ENCODE data around the gene NRXN3.
"Not testable (repeated sequence)": the region's sequence is repeated elsewhere in the genome, so short reads cannot be mapped to it uniquely, and the experiment has no call there.

NRXN3 gene

DNA sequence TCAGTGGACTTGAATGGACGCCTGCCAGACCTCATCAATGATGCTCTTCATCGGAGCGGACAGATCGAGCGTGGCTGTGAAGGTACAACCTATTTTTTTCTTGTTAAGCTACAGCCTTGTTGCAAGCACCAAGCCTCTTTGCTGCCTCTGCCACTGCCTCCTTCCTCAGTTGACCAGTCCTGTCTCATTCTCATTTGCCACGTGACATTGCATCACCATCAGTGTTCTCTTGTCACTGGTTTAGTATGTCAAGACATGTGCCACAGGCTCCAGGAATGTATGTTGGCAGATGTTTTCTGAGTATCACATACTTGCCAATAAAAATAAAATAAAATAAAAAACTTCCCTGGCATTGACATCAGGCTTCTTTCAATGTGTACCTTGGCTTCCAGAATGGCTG is 798.1 kb downstream of the NRXN3 start:
- DNase-seq = no peak

DNA sequence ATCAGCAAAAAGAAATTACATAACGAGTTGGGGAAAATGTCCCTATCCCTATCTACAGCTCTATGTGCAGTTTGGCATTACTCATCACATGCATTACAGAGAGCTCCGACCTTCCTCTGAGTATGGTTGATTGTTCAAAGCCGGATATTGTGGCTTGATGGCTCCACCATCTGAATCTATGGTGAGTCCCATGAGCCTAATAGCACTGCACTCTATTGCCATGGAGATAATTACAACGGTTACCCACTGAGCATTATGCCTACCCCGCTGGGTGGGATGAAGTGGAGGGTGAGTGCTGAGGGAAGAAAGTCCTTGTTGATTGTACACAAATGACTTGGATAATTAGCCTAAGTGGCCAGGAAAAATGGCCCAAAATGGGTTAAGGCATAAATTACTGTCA is 800.5 kb downstream of the NRXN3 start:
- DNase-seq = peak; percentile 92

DNA sequence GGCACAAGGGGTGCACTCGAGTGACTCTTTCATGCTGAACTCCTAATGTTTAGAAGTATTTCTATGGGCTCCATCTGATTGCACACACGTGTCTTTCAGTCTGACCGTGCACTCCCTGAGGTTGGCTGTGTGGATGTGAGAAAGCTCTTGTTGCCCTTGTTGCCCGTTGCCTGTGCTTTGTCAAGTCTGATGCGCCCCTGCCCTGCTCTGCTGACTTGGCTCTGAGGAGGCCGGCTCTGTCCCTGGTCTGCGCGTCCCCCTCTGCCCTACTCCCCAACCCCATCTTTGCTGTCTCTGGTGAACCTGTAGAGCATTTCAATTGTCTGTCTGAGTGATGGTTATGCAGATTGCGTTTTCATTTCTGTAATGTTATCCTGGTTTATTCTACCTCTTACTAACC is 802.3 kb downstream of the NRXN3 start:
- no peak for DNase-seq

DNA sequence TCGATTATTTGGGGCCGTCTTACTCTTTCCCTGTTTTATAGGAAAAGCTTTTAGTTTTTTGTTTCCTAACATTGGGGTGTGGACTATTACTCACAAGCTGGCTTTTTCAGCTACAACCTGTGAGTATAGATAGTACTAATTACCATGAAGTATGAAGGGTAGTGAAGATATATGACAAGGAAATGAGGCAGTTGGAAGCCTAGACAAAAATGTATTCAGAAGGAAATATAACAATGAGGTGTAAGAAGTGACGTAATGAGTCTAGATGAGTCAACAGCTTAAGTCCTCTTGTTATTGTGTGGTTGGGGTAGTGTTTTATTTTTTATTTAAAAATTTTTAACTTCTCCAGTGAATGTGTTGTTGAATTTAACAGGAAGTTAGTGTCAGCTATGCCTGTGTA is 804.5 kb downstream of the NRXN3 start:
- DNase-seq = no peak

DNA sequence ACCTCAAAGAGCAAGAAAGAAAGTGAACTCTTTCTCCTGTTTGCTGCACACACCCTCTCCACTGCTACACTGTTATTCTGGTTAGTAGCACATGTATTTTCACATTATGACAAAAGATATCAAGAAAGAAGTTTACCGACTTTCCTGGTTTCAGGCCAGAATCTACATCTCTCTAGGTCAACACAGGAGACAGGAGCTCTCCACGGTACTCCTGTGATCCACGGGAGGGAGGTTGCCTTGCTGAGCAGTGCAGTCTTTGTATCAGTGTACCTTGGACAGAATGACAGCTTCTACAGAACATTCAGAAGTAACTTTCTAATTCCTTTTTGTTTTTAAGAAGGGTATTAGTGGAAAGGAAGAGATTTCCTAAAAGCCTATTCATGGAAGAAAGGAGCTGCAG is 805.6 kb downstream of the NRXN3 start:
- no peak for DNase-seq

DNA sequence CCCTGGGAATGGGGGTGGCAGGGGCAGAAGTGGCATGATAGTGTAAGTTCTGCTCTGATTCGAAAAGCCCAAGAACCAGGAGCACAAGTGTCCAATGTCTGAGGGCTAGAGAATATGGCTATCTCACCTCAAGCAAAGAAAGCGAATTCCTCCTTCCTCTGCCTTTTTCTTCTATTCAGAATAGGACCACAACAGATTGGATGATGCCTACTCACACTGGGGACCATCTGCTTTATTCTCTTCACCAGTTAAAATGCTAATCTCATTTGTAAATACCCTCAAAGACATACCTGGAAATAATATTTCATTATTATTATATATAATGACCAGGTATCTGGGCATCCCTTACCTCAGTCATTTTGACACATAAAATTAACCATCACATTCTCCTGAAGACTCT is 808.7 kb downstream of the NRXN3 start:
- DNase-seq = no peak

DNA sequence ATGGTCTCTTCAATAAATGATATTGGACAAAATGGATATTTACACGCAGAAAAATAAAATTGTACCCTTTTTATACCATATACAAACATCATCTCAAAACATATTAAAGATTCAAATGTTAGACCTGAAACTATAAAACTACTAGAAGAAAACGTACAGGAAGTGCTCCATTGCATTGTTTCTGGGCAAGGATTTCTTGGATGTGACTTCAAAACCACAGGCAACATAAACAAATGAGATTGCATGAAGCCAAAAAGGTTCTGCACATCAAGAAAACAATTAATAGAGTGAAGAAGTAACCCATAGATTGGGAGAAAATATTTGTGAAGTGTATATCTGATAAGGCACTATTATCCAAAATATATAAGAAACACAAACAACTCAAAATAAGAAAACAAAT is 812.4 kb downstream of the NRXN3 start:
- no peak for DNase-seq

DNA sequence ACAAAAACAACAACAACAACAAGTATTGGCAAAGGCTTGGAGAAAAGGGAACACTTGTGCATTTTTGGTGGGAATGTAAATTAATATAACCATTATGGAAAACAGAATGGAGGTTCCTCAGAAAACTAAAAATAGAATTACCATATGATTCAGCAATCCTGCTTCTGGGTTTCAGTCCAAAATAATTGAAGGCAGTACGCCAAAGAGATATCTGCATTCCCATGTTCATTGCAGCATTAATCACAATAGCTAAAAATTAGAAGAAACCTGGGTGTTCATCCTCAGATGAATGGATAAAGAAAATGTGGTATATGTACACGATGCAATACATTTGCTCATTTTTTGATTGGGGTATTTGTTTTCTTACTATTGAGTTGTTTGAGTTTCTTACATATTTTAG is 813.0 kb downstream of the NRXN3 start:
- no peak for DNase-seq

DNA sequence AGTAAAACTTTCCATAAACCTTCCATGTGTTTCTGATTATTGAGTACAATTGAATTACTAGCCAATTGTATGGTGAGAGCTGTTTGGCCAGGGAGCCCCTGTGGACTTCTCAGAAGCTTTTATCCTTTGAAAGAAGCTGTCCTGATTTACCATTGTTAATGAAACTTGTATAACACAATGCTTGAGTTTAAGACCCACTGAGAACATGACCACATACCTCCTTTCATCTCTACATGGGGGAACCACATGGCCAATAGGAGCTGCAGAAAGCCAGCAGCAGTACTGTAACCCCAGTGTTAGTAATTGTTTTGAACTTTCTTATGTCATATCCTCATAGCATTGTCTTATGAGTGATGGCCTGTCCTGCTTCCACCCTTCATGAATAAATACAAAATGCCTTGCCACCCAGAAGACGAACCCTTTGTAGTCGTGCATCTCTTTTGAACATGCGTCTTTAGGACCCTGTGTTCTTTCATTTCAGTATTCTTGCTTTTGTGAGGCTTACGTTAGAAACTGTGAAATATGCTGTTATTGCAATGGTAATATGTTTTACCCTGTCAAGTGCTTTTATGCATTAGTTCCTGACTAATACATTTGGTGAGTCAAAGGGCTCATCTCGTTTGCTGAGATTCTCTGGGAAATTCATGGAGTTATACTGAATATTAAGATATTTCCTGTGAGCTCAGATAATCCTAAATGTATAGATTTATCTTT is 815.7 kb downstream of the NRXN3 start:
- peak; percentile 3 for DNase-seq

DNA sequence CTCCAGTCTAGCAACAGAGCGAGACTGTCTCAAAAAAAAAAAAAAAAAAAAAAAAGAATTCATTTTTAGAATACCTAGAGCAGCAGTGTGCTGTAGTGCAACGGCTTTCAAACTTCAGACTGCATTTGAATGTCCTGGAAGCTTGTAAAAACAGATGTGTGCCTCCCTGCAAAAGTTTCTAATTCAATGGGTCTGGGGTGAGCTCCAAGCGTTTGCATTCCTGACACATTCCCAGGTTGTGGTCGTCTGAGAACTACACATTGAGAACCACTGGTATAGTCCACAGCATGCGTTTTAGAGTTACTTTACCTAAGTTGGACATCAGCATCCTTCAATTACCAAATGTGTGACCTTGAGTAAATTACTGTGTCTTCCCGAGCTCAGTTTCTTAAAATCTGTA is 816.8 kb downstream of the NRXN3 start:
- no peak for DNase-seq

DNA sequence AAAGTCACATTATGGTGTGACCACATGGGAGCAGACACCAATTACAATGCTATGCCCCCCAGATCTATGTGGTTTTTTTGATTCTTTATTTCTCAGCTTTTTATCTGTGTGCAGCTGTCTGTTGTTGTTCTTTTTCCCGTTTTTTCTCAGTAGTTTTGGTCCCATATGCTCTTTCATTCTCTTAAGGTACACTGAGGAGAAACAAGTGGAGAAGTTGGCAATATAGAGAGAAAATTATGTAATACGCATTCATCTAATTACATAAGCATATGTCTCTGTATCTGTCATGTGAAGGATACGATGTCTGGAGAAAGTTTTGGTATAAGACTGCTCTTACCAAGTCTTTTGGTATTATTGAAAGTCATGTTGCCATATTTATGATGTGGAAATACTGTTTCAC is 819.0 kb downstream of the NRXN3 start:
- no peak for DNase-seq

DNA sequence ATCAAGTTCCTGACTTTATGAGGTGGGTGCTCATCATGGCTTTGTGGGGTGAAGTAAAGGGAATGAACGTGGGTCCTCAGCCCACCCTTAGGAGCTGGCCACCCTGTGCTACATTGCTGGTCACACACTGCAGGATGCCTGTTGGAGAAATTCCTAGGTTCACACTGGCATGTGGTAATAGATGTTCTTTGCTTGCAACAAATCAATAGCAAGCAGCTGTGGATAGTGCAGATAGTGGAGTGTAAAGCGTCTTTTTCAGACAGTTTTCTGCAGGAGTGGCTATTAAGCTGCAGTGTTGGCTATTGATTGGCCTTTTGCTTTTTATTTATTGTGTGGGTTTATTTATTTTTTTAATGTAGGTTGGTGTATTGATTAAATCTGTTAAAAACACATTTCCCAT is 822.7 kb downstream of the NRXN3 start:
- DNase-seq = no peak

DNA sequence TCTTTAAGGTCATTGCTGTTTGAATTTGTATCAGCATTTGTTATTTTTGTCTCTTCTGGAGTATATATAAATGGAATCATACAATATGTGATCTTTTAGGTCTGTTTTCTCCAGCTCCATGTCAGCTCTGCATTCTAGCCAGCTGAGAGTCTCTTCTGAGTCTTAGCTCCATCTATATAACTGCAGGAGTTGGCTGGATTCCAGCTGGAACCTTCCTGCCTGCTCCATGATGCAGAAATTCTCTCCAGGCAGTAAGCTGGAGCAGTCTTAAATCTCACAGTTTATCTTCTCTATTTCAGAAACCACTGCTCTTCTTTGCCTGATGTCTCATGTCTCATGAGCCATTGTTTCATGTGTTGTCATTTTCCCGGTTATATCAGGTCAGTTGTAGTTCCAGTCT is 827.6 kb downstream of the NRXN3 start:
- DNase-seq = peak; percentile 62

DNA sequence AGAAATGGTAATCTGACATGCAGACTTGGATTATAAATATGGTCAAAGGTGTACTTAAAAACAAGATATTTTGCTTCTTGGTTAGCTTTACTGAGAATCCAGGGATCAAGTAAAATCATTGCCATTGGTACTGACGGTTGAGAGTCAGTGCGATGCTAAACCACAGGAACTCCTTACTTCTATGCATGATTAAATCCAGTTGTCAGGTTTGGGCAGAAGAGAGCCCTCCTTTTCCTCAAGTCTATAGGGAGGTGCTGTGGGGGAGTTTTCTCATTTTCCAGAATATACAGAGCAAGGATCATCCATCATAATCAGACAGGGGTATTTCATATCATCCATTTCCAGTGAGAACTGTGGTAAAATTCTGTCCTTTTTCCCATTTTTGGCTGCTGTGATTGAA is 839.1 kb downstream of the NRXN3 start:
- no peak for DNase-seq

DNA sequence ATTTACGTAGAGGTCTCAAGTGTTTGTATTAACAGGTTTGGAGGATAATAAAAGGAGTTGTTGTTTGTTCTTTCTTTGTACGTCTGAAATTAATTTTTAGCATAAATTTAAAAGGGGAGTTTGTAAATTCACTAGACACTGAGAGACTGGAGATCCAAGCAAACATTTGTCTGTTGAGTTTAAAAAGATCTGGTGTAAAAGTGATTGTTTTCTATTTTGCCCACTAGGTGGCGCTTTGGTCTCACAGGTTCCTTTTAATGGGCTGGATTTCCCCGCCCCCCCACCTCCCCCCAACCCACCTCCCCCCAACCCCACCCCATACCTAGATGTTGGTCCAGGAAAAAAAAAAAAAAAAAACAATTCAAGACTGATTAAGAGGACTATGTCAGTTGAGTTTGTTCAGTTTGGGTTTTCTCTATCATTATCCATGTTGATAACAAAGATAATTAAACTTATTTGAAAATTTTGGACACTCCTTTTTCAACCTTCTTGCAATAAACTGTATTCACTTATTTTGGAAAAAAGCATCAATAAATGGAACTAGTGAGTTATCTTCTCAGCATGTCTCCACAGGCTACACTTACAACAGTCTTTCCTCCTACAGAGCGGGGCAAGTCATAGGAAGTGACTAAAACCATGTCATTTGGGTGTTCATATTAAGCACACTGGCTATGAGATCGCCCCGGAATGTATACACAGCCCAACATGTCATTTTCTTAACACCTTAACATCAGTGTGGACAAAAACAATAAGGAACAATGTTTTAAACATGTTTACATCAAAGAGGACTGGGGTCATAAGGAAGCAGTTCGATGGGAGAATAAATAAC is 841.1 kb downstream of the NRXN3 start:
- peak; percentile 59 for DNase-seq

DNA sequence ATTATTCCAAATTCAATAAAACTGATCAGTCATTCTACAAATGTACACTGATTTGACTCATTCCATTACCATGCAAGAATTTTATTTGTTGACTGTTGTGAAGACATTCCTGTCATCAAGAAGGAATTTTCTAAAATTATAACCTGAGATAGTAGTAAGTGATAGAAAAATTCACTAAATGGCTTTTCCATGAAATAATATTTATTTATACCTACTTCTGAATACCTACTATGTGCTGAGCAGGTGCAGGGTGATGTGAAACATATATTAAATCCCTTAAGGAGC is 841.7 kb downstream of the NRXN3 start:
- DNase-seq = no peak

DNA sequence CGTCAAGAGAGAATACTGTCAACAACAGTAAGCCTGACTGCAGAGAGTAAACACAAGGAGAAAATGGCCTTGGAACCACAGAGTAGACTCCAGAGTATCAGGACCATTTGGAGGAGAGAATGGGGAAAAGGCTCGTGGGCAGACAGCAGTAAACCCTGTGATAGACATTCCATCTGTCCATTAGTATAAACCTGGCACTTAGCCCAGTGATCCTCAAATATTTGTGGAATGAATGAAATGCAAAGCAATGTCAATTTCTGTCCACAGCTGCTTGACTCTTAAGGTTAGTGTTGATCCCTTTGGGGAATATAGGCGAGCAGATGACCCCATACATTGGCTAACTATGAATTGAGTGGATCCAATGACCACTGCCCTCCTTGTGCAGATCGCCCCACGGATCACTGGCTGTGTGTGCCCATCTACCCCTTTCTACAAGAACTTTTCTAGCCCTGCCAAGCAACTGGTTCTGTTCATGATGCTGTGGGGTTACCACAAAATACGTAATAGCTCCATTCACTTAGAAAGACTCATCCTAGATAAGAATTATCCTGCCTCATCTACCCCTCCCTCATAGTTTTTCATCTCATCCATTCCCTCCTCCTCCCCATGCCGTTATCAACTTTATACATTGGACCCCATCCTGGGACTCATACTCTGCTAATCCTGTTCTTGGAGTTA is 846.8 kb downstream of the NRXN3 start:
- no peak for DNase-seq

DNA sequence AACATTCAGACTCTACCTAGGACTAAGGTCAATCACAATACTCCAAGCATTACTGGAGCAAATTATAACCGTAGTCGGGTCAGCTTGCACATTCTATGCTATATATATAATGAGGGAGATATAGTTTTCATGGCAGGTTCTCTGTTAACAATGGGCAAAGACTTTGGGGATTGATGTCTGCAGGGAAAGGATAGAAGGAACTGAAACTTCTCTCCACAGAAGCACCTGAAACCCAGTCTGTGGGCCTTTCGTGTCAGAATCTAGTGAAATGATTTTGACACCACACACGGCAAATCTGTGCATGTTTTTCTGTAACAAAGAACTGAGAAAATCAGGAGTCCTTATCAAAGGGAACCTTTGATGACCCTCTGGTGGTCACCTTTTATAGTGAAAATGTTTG is 847.4 kb downstream of the NRXN3 start:
- no peak for DNase-seq

DNA sequence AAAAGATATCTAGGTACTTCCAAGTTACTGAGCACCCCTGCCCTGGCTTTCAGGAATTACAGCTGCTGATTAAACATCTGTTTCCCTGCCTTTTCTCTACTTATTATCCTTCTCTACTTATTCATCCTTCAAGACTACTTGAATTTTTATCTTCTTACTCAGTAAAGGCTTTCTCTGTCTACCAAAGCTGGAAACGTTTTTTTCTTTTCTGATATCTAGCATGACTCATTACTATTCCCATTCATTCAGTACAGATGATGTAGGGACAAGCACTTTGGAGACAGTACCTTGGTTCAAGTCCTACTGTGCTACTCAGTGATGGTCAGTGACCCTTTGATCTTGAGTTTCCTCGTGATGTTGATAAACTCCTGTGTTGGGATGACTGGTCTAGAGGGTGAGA is 848.7 kb downstream of the NRXN3 start:
- no peak for DNase-seq

DNA sequence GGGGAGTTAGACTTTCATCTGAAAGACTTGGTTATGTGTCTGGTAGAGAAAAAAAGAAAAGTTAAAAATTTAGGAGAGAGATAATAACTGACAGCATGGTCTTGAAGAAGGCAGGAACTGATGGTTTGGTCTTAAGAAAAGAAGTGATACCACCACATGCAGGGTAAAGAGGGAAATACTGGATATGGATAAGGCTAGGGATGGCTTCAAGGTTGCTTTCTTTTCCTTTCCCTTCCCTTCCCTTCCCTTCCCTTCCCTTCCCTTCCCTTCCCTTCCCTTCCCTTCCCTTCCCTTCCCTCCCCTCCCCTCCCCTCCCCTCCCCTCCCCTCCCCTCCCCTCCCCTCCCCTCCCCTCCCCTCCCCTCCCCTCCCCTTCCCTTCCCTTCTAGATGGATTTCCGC is 849.7 kb downstream of the NRXN3 start:
- not testable (repeated sequence) for DNase-seq

DNA sequence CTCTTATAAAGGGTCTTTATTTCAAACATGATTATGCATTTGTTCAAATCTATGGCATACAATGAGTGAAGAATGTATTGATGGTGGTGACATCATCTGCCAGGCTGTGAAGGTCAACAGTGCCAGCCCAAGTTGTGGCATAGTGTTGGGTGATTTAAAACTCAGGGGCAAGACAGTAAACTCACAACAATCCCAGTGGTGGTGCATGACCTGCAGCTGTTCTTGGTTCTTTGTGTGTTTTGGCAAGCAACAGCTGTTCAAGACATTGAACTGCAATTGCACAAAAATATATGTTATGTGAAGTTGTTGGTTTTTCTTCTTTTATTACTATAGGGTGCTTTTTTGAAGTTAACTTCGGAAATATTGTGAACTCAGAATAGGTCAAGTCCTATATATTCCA is 851.6 kb downstream of the NRXN3 start:
- DNase-seq = no peak

DNA sequence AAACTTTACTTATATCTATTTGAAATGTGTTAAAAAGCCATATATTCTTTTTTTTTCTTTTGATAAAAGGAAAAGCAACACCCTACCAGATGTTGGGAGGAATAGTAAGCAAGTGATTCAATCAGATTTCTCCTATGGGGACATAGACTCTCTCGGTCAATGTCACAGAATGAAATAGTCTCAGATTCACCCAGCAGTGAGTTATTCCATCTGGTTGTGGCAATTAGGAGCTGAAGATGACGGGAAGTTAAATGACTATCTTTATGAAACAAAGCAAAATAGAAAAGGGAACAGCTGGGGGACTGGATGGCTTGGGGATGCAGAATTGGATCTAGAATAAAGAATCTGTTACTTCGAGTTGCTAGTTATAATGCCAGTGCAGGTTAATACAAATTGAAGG is 857.0 kb downstream of the NRXN3 start:
- DNase-seq = no peak

DNA sequence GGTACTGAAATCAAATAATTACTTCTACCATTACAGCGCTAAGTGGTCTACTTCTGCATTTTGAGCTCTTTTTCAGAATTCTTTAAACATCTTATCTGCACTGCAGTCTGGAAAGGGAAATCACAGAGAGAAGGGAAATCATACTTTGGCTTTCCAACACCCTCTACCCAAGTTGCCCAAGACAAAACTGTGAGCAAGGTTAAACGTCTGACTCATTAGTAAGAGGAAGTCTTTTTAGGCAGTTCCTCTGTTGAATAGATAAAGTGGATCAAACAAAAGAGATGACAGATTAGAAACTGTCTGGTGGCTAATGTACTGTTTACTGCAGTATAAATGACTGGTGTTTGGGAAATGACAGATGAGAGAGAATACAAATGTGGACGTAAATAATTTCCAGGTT is 858.1 kb downstream of the NRXN3 start:
- no peak for DNase-seq

DNA sequence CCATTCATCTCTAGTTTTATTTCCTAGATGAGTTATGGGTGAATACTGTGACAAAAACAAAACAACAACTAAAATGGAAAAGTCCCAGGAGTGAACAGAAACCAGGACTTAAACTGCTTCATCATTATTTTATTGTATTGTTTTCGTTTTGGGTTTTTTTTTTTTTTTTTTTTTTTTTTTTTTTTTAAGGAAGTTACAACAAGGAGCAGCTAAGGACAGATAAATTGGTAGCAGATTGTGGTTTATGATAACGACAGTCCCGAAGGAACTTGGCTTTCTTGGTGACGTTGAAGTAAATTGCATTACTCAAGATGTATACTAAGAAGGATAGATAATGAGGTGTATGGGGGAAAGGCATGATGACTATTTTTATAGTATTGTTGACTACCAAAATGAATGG is 866.3 kb downstream of the NRXN3 start:
- DNase-seq = no peak

Data from COR-L47 (cell line).